OCI-LY7 (cell line): ENCODE results near the gene SNX27. TPM values are rescaled to one million over a fixed set of nuclear protein-coding genes. Genes with fewer than 3 reads are reported as not detected.

Experiments
- BruUV-seq: library from RNA; stranded (reverse); fragments of 400-500 nt; replicated peaks from 2 replicates; lab custom pipeline; 2021; lab: Mats Ljungman, UMichigan
- CTCF ChIA-PET: fragments of 300-600 bp; sonication (Branson Sonifier 250); formaldehyde crosslinking; loops from one replicate; lab custom pipeline; 2022; ENCODE audit warnings: antibody characterized with exemption; ENCODE audit not compliant: unreplicated experiment; lab: Charles Lee
- POLR2A ChIA-PET: fragments of 300-600 bp; sonication (Branson Sonifier 250); formaldehyde crosslinking; loops from one replicate; lab custom pipeline; 2022; ENCODE audit warnings: antibody characterized with exemption; lab: Charles Lee
- DNase-seq: peaks from one replicate; pipeline ENCODE4 v3.0.0-alpha.2; 2015; ENCODE audit warnings: low spot score
- H2AFZ ChIP-seq: fragments of 200-600 bp; sonication (generic), shearing (Covaris generic); 2 replicates; pipeline ENCODE4 v1.6.1; 2014; ENCODE audit warnings: mild to moderate bottlenecking, antibody characterized with exemption, low read length, moderate library complexity
- H3K27ac ChIP-seq: fragments of 200-600 bp; sonication (generic); 2 replicates; pipeline ENCODE4 v1.5.1; 2014; ENCODE audit warnings: mixed run types, low read depth, mild to moderate bottlenecking, moderate library complexity, low read length, inconsistent platforms; ENCODE audit not compliant: poor library complexity, severe bottlenecking
- H3K36me3 ChIP-seq: fragments of 200-600 bp; sonication (generic); 2 replicates; pipeline ENCODE4 v1.6.1; 2014; ENCODE audit warnings: mild to moderate bottlenecking, antibody characterized with exemption, low read length, moderate library complexity, mixed read lengths; ENCODE audit not compliant: insufficient read depth
- H3K4me1 ChIP-seq: fragments of 200-600 bp; sonication (generic); 2 replicates; pipeline ENCODE4 v1.5.1; 2014; ENCODE audit warnings: mild to moderate bottlenecking, low read length; ENCODE audit not compliant: insufficient read depth, poor library complexity, severe bottlenecking
- H3K4me2 ChIP-seq: fragments of 200-600 bp; sonication (generic); 2 replicates; pipeline ENCODE4 v1.6.1; 2014; ENCODE audit warnings: mild to moderate bottlenecking, low read length
- H3K4me3 ChIP-seq: fragments of 200-600 bp; sonication (generic); 2 replicates; pipeline ENCODE4 v1.5.1; 2014; ENCODE audit warnings: mild to moderate bottlenecking, low read depth, low read length; ENCODE audit not compliant: poor library complexity, severe bottlenecking
- H3K79me2 ChIP-seq: fragments of 200-600 bp; sonication (generic); 2 replicates; pipeline ENCODE4 v1.6.1; 2016; ENCODE audit warnings: low read depth, mild to moderate bottlenecking, low read length, moderate library complexity, mixed read lengths; ENCODE audit not compliant: insufficient read depth
- H3K9me2 ChIP-seq: fragments of 200-600 bp; sonication (generic); 2 replicates; pipeline ENCODE4 v1.6.1; 2016; ENCODE audit warnings: mild to moderate bottlenecking, low read length, mixed read lengths; ENCODE audit not compliant: insufficient read depth
- H3K9me3 ChIP-seq: fragments of 200-600 bp; sonication (generic); 2 replicates; pipeline ENCODE4 v1.6.1; 2014; ENCODE audit warnings: mild to moderate bottlenecking, mixed run types, low read length, mixed read lengths
- H4K20me1 ChIP-seq: fragments of 200-600 bp; sonication (generic); 2 replicates; pipeline ENCODE4 v1.6.1; 2014; ENCODE audit warnings: mild to moderate bottlenecking, antibody characterized with exemption, low read length, moderate library complexity, mixed read lengths; ENCODE audit not compliant: insufficient read depth
- EZH2phosphoT487 ChIP-seq: fragments of 200-600 bp; sonication (generic); IDR thresholded peaks from 2 replicates; pipeline ENCODE4 v1.6.1; 2018; ENCODE audit warnings: low read depth, borderline replicate concordance, mild to moderate bottlenecking, mixed run types, antibody characterized with exemption, low read length, moderate library complexity, mixed read lengths
- intact Hi-C: fragments of 100-400 bp; cut with micrococcal nuclease; formaldehyde crosslinking; loops from one replicate; pipeline ENCODE4 v1.10.0; 2022; ENCODE audit not compliant: unreplicated experiment
- total RNA-seq, 2 experiments: library from RNA; depleted of rRNA in 1 of 2; stranded (reverse); fragments of >200 nt in 1 of 2; shearing (Covaris generic) in 1 of 2; gene quantifications; 2 replicates each; pipeline ENCODE4 v1.2.3, GENCODE V29; 2014 to 2022
- TF ChIP-seq, protein P1 (sequence below): fragments of 200-600 bp; sonication (generic); conservative IDR thresholded peaks from 2 replicates; pipeline ENCODE4 v1.5.1; 2014; ENCODE audit warnings: mild to moderate bottlenecking, antibody characterized with exemption, low read length, moderate library complexity, mixed read lengths

The SNX27 gene
- total RNA-seq, 2 experiments from 2014 or later: 16.4 to 32.0 TPM

GRCh38 chr1:151578941-151579340 is 32.9 kb upstream of the SNX27 start:
- no peak for TF ChIP-seq EZH2phosphoT487
- TF ChIP-seq, protein P1, sequence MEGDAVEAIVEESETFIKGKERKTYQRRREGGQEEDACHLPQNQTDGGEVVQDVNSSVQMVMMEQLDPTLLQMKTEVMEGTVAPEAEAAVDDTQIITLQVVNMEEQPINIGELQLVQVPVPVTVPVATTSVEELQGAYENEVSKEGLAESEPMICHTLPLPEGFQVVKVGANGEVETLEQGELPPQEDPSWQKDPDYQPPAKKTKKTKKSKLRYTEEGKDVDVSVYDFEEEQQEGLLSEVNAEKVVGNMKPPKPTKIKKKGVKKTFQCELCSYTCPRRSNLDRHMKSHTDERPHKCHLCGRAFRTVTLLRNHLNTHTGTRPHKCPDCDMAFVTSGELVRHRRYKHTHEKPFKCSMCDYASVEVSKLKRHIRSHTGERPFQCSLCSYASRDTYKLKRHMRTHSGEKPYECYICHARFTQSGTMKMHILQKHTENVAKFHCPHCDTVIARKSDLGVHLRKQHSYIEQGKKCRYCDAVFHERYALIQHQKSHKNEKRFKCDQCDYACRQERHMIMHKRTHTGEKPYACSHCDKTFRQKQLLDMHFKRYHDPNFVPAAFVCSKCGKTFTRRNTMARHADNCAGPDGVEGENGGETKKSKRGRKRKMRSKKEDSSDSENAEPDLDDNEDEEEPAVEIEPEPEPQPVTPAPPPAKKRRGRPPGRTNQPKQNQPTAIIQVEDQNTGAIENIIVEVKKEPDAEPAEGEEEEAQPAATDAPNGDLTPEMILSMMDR: no peak
- Histone ChIP-seq H3K27ac (no peak overlapping the region), H2AFZ (no peak overlapping the region), H3K4me3 (no peak overlapping the region), H3K9me2 (no peaks in the 10 kb centered on the region), H3K36me3 (no peaks in the 10 kb centered on the region), H3K79me2 (no peaks in the 10 kb centered on the region), H4K20me1 (no peaks in the 10 kb centered on the region), H3K4me2 (no peak overlapping the region), H3K9me3 (no peaks in the 10 kb centered on the region), H3K4me1 (no peaks in the 10 kb centered on the region)
- CTCF ChIA-PET: no interaction called here
- intact Hi-C loops: no loop called here
- POLR2A ChIA-PET: interaction anchor here (0.6 kb wide), 1 partner anchor 122 kb away, joined by 3 read pairs; no protein-coding TSS in a partner anchor
- no TSS peak for BruUV-seq
- DNase-seq: no peak

DNA sequence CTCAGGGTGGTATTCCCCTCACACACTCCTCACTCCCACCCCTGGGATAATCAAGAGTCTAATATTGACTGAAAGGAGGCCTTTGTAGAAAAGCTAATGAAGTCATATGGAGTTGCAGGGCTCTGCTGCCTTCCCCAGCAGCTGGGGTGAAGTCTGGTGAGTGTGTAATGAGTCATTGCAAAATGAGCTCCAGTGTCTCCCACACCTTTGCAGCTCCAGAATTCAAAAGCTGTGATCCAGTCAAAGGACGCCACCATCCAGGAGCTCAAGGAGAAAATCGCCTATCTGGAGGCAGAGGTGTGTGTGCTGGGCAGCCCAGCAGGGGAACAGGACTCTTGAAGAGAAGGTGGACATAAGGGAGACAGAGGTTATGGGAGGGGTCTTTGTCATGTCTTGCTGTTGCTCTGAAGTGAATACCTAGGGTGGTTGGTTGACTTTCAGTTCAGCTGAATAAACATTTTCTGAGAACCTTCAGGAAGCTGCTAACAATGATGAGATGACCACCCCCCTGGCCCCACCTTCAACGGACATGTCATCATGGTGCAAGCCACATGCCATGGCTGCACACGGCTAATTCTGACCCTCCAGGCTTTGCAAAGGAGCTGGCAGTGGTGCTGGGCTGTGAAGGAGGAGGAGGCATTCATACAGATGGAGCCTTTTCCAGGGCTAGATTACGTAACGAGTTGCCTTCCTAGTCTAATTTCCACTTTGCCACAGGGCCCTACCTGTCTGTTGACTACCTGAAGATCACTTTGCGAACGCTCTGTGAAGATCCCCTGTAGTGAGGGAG is 32.2 kb upstream of the SNX27 start:
- CTCF ChIA-PET: no interaction called here
- BruUV-seq: no TSS peak

More for the DNA sequence above, 32.2 kb upstream of the SNX27 start:
- intact Hi-C loops: no loop called here
- no peak overlapping the region for H3K27ac ChIP-seq
- no peak overlapping the region for H3K4me3 ChIP-seq
- no peaks in the 10 kb centered on the region for H4K20me1 ChIP-seq
- no peak for DNase-seq
- H3K9me3 ChIP-seq: no peaks in the 10 kb centered on the region
- no peak overlapping the region for H2AFZ ChIP-seq
- H3K79me2 ChIP-seq: no peaks in the 10 kb centered on the region
- no peak overlapping the region for H3K4me2 ChIP-seq
- H3K9me2 ChIP-seq: no peaks in the 10 kb centered on the region
- H3K4me1 ChIP-seq: no peaks in the 10 kb centered on the region
- no peaks in the 10 kb centered on the region for H3K36me3 ChIP-seq
- TF ChIP-seq, protein P1: no peak
- no peak for TF ChIP-seq EZH2phosphoT487
- POLR2A ChIA-PET: interaction anchor here (0.6 kb wide), 3 partner anchors 121 to 444 kb away, joined by 3 read pairs; no protein-coding TSS in a partner anchor
